Ovary (tissue), 9 donors: ENCODE measurements around the gene THAP4. TPM values are rescaled to one million over a fixed set of nuclear protein-coding genes. Genes with fewer than 3 reads are reported as not detected.

Source experiments
- DNase-seq, 5 donors: peaks; one replicate each; pipeline ENCODE4 v3.0.0-alpha.2; 2019 to 2020
- H3K27ac ChIP-seq, 2 donors: fragments of 200-600 bp; one replicate each; pipeline versions ENCODE4 v1.5.1 to v1.8.0; 2019 to 2022
- H3K27me3 ChIP-seq: fragments of 200-600 bp; one replicate; pipeline ENCODE4 v1.8.0; 2022
- H3K36me3 ChIP-seq: fragments of 200-600 bp; sonication (generic); one replicate; pipeline ENCODE4 v1.5.1; 2019
- H3K4me1 ChIP-seq: one replicate; pipeline ENCODE4 v1.8.1; 2013; ENCODE audit warnings: mild to moderate bottlenecking, moderate library complexity; ENCODE audit not compliant: insufficient read depth
- H3K4me3 ChIP-seq: fragments of 200-600 bp; sonication (generic); one replicate; pipeline ENCODE4 v1.5.1; 2017
- H3K9me3 ChIP-seq, 2 donors: fragments of 200-600 bp in 1 of 2; sonication (generic) in 1 of 2; one replicate each; pipeline versions ENCODE4 v1.5.1 to v1.8.1; 2013 to 2019; ENCODE audit warnings: mild to moderate bottlenecking in 1 of 2, moderate library complexity in 1 of 2
- EP300 ChIP-seq: sonication (generic); formaldehyde crosslinking; IDR thresholded peaks from one replicate; pipeline ENCODE4 v1.6.1; 2017; ENCODE audit warnings: antibody characterized with exemption
- POLR2A ChIP-seq: fragments of 450-650 bp; IDR thresholded peaks from one replicate; pipeline ENCODE4 v1.6.1; 2017; ENCODE audit warnings: antibody characterized with exemption, mild to moderate bottlenecking, moderate library complexity
- WGBS, 3 donors: extraction: QIAGEN DNeasy Blood & Tissue Kit in 1 of 3; methylation state at CpG; one replicate each; pipeline versions ENCODE4 v1.1.5 to v1.1.7; 2013 to 2017; 5-methylcytosine and 5-hydroxymethylcytosine counted together
- intact Hi-C, 4 donors: fragments of 100-400 bp; cut with DNase I; formaldehyde crosslinking; loops; one replicate each; pipeline versions ENCODE4 v1.11.0 to v1.15.1; 2022 to 2023
- polyA plus RNA-seq, 2 donors: library from polyadenylated mRNA; stranded (reverse); fragments of 200-250 nt in 1 of 2; fragments of 350-450 nt in 1 of 2; fragmentation: Illumina TruSeq in 1 of 2; extraction: RNeasy Lipid Tissue Mini Kit (QIAGEN cat#74804) in 1 of 2; gene quantifications; one replicate each; pipeline ENCODE4 v1.2.3, GENCODE V29; 2013 to 2014
- small RNA-seq: library from RNA; depleted of rRNA; stranded (forward); fragments of <200 nt; gene quantifications from one replicate; pipeline ENCODE3, GENCODE V24; 2016
- total RNA-seq, 7 donors: library from RNA; depleted of rRNA in 2 of 7; stranded (reverse); fragments of >200 nt in 2 of 7; fragmentation: NEBNext Ultra II Directional in 3 of 7; extraction: Animal tissue kit (Norgen Biotek cat#: 25700) in 3 of 7; gene quantifications; one replicate each; pipeline versions ENCODE4 v1.1.0 to v1.2.4, GENCODE V29; 2016 to 2023
- TF ChIP-seq, protein P1 (sequence below), 3 donors: fragments of 450-650 bp in 2 of 3; fragments of 200-600 bp in 1 of 3; IDR thresholded peaks; one replicate each; pipeline versions ENCODE4 v1.5.1 to v1.8.0; 2016 to 2022; ENCODE audit warnings: antibody characterized with exemption in 3 of 3, mild to moderate bottlenecking in 1 of 3
- donor health status: DM: no; HTN: no; CAD: no; lungs with moderate emphysema.
- donor health status: DM: no; HTN: no; CAD: no.
- donor health status: Bipolar disorder and iron deficiency.
- donor health status: DM: yes; HTN: yes; CAD: no.
- donor health status: DM: no; HTN: no; CAD: no.
- donor health status: DM: yes; HTN: yes; CAD: no.

Gene THAP4
- total and polyA plus RNA-seq, 9 donors = 12.1 to 54.7 (median 40.3) TPM

DNA sequence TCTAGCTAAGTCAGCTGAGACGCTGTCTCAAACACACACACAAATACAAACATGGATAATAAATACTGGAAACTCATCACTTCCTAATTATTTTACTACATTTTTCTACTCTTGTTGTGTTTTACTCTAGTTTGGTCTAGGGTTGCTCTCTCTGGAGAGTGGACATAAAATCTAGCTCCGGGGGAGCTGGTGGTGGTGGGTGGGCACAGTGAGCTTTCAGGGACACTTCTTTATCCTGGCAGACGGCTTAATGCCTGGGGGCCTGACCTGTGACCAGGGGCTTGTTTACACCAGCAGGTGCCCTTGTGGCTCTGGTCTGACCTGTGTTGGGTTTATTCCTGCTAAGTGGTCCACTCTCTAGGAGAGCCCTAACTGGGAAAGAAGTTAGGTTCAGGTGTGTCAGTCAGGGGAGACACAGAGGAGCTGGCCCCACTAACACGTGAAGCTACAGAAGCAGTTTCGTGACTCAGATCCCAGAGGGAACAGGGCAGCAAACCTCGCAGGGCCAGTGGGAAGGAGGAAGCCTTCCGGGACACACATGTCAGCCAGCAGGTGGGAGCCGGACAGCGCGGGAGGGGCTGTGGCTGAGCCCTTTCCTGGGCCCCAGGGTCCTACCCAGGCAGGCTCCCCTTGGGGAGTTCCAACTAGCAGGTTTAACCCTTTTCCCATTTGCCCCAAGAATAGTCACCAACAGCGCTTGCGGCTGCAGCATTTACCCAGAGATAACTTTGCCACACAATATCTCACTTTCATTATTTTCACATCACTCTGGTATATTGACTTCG lies 100.9 kb downstream of the THAP4 start:
- intact Hi-C loops = no loop called here
- no peaks in the 10 kb centered on the region for H3K9me3 ChIP-seq
- WGBS, 3 donors = 43 to 57% (median 43%) methylated on average over 13 of the region's 13 CpGs

DNA sequence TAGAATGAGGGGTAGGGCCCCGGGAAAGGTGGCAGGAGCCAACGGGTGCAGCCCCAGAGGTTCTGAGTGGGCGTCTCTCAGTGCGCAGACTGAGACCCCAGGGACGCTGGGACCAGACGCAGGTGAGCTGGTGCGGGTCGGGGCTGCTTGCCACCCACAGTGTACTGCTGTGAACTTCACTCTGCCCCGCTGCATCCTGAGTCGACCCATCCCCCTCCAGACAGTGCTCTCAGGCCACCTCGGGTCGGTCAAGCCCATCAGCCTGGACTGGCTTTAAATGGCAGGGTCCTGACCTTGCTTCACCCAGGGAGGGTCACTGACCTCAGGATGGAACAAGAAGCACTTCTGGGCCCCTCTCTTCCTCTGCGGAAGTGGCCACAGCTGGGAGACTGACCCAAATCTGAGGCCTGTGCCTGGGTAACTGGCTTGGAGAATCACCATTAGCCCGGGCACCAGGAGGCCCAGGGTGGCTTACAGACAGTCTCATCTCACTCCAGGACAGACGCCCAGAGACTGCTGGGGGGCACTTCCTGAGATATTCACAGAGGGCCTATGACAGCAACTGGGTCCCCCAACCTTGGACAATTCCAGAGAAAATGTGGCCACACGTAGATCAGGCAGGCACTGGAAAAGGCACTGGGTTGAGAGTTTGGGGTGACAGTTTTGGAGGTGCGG lies 102.1 kb downstream of the THAP4 start:
- TF ChIP-seq EP300 (no peak), POLR2A (no peak)
- TF ChIP-seq, protein P1, sequence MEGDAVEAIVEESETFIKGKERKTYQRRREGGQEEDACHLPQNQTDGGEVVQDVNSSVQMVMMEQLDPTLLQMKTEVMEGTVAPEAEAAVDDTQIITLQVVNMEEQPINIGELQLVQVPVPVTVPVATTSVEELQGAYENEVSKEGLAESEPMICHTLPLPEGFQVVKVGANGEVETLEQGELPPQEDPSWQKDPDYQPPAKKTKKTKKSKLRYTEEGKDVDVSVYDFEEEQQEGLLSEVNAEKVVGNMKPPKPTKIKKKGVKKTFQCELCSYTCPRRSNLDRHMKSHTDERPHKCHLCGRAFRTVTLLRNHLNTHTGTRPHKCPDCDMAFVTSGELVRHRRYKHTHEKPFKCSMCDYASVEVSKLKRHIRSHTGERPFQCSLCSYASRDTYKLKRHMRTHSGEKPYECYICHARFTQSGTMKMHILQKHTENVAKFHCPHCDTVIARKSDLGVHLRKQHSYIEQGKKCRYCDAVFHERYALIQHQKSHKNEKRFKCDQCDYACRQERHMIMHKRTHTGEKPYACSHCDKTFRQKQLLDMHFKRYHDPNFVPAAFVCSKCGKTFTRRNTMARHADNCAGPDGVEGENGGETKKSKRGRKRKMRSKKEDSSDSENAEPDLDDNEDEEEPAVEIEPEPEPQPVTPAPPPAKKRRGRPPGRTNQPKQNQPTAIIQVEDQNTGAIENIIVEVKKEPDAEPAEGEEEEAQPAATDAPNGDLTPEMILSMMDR (IDR thresholded peaks at IDR 0.05) = no peak
- no peaks in the 10 kb centered on the region for H3K36me3 ChIP-seq
- 80 to 81% (median 81%) methylated on average over 17 of the region's 17 CpGs for WGBS, 3 donors
- H3K4me3 ChIP-seq = no peak overlapping the region
- H3K27me3 ChIP-seq = no peaks in the 10 kb centered on the region
- no peaks in the 10 kb centered on the region for H3K9me3 ChIP-seq
- no peaks in the 10 kb centered on the region for H3K4me1 ChIP-seq
- no peak for DNase-seq
- H3K27ac ChIP-seq = no peak overlapping the region
- intact Hi-C loops = no loop called here

More for the DNA sequence above, 100.9 kb downstream of the THAP4 start:
- TF ChIP-seq POLR2A = no peak
- Histone ChIP-seq H3K4me1 (no peaks in the 10 kb centered on the region), H3K4me3 (no peak overlapping the region), H3K36me3 (no peaks in the 10 kb centered on the region), H3K27ac (no peak overlapping the region), H3K27me3 (no peaks in the 10 kb centered on the region)
- DNase-seq = no peak

Small RNA genes lying within 50 kb of the gene (small RNA-seq; reads per million reads assigned to genes)
- 0.15 reads per million for gene RNA5SP122

Other genes with a start within 250 kb of the THAP4 start
- gene STK25, start 128.6 kb downstream of the THAP4 start, total RNA-seq = 100 to 1,000 TPM in 5 of 7 donors, 10 to 100 TPM in 2; 96.8 to 150 (median 108) TPM
- gene STK25, start 128.6 kb downstream of the THAP4 start, polyA plus RNA-seq = 100 to 1,000 TPM in 1 of 2 donors, 10 to 100 TPM in 1; 71.1 to 142 TPM
- gene BOK, start 78.4 kb downstream of the THAP4 start, total RNA-seq = 10 to 100 TPM in 6 of 7 donors, 1 to 10 TPM in 1; 9.6 to 20.6 (median 13.5) TPM
- 10 to 100 TPM in 1 of 2 donors, 1 to 10 TPM in 1; 4.8 to 19.2 TPM for gene BOK, start 78.4 kb downstream of the THAP4 start, polyA plus RNA-seq
- 10 to 100 TPM; 37.1 to 70.4 (median 56.3) TPM for gene ATG4B, start 535 bp upstream of the THAP4 start, total RNA-seq
- gene ATG4B, start 535 bp upstream of the THAP4 start, polyA plus RNA-seq = 10 to 100 TPM; 41.0 to 49.5 TPM
- gene DTYMK, start 49.7 kb upstream of the THAP4 start, total RNA-seq = 10 to 100 TPM in 6 of 7 donors, 1 to 10 TPM in 1; 8.9 to 17.9 (median 14.6) TPM
- gene DTYMK, start 49.7 kb upstream of the THAP4 start, polyA plus RNA-seq = 10 to 100 TPM in 1 of 2 donors, 1 to 10 TPM in 1; 3.7 to 10.7 TPM
- 10 to 100 TPM; 24.9 to 57.1 (median 39.9) TPM for gene ING5, start 64.9 kb upstream of the THAP4 start, total RNA-seq
- gene ING5, start 64.9 kb upstream of the THAP4 start, polyA plus RNA-seq = 10 to 100 TPM; 27.1 to 39.5 TPM
- 10 to 100 TPM; 17.1 to 35.1 (median 26.3) TPM for gene D2HGDH, start 97.5 kb upstream of the THAP4 start, total RNA-seq
- gene D2HGDH, start 97.5 kb upstream of the THAP4 start, polyA plus RNA-seq = 10 to 100 TPM in 1 of 2 donors, under 1 TPM in 1; 0.63 to 24.6 TPM
- gene GAL3ST2, start 139.7 kb upstream of the THAP4 start, total RNA-seq = 1 to 10 TPM in 1 of 7 donors, under 1 TPM in 4, not detected in 2; 0.27 to 4.3 (median 0.64) TPM
- under 1 TPM in 1 of 2 donors, not detected in 1; 0.05 TPM for gene GAL3ST2, start 139.7 kb upstream of the THAP4 start, polyA plus RNA-seq
- 1 to 10 TPM in 3 of 7 donors, under 1 TPM in 3, not detected in 1; 0.68 to 7.2 (median 0.96) TPM for gene NEU4, start 172.0 kb upstream of the THAP4 start, total RNA-seq
- under 1 TPM in 1 of 2 donors, not detected in 1; 0.23 TPM for gene NEU4, start 172.0 kb upstream of the THAP4 start, polyA plus RNA-seq
- gene PDCD1, start 221.7 kb upstream of the THAP4 start, total RNA-seq = under 1 TPM in 6 of 7 donors, not detected in 1; 0.13 to 0.57 (median 0.29) TPM
- under 1 TPM in 1 of 2 donors, not detected in 1; 0.17 TPM for gene PDCD1, start 221.7 kb upstream of the THAP4 start, polyA plus RNA-seq
- under 1 TPM in 1 of 7 donors, not detected in 6; 0.10 TPM for gene RTP5, start 232.6 kb upstream of the THAP4 start, total RNA-seq
- gene RTP5, start 232.6 kb upstream of the THAP4 start, polyA plus RNA-seq = not detected